Measurements from ENCODE around the gene TBC1D22A.
A peak's percentile ranks its signal among the peaks of the same experiment; 100 is the strongest.
"Not testable (repeated sequence)": the region's sequence is repeated elsewhere in the genome, so short reads cannot be mapped to it uniquely, and the experiment has no call there.

Gene TBC1D22A

DNA sequence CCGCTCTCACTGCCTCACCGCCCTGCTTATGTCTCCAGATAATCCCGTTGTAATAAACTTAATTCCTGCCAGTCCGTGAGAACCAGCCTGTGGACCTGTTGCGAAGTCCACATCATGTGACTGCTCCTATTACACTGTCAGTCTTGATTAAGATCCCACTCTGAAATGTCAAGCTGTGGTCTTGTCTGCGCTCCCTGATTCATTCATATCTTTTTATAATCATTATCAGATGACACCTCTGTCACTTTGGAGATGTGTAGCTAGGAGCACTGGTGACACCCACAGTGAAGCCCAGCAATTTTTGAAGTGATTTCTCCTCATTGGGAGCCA is 377.3 kb downstream of the TBC1D22A start:
- DNase-seq (ENCODE audit: low read depth): no peak

DNA sequence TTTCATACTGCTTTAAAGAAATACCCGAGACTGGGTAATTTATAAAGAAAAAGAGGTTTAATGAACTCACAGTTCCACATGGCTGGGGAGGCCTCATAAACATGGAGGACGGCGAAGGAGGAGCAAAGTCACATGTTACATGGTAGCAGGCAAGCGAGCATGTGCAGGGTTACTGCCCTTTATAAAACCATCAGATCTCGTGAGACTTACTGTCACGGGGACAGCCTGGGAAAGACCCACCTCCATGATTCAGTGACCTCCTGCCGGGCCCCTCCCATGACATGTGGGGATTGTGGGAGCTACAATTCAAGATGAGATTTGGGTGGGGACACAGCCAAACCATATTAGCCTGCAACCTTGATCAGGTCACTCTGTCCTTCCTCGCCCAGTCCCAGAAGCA is 378.5 kb downstream of the TBC1D22A start:
- not testable (repeated sequence) for DNase-seq (ENCODE audit: low read depth)

DNA sequence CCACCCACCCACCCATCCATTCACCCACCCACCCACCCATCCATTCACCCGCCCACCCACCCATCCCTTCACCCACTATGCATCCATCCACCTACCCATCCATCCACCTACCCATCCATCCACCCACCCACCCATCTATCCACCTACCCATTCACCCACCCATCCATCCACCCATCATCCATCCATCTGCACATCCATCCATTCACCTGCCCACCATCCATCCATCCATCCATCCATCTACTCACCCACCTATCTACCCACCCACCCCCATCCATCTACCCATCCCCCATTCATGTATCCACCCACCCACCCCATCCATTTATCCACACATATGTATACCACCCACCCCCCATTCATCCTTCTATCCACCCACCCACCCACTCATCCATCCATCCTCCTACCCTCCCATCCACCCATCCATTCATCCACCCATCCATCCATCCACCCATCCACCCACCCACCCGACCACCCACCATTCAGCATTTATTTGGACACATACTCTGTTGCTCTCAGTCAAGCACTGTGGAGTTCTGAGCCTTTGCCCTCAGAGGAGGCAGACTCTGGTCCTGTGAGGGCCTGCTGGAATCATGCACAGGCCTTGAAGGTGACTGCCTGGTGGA is 380.1 kb downstream of the TBC1D22A start:
- DNase-seq (ENCODE audit: low read depth): no peak

DNA sequence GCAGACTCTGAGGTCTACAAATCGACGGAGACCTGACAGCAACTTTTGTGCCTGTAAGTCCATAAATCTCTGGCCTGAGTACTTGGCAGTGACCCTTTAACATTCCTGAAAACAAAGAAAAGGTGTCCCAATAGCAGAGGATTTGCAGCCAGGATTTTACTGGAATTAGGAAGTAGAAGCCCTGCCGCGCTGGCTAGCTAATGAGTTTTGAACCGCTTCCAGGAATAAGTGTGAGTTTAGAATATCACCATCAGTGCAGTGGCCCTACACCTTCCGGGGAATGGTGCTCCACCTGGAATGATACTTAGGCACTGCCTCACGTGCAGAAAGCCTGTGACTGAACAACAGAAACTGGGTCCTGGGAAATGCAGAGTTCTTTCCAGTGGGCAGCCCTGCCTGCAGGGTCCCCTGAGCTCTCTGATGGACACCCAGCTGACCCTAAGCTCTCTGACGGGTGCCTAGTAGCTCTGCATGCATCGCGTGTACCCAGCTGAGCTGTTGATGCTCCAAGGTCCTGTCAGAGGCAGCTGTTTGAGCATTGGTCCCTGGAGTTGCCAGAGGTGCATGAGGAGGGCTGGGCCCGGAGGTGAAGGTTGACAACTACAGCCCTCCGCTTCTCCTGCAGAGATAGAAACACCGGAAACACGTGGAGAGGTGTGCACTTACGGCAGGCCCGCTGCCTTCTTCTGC is 380.9 kb downstream of the TBC1D22A start:
- DNase-seq (ENCODE audit: low read depth): no peak

DNA sequence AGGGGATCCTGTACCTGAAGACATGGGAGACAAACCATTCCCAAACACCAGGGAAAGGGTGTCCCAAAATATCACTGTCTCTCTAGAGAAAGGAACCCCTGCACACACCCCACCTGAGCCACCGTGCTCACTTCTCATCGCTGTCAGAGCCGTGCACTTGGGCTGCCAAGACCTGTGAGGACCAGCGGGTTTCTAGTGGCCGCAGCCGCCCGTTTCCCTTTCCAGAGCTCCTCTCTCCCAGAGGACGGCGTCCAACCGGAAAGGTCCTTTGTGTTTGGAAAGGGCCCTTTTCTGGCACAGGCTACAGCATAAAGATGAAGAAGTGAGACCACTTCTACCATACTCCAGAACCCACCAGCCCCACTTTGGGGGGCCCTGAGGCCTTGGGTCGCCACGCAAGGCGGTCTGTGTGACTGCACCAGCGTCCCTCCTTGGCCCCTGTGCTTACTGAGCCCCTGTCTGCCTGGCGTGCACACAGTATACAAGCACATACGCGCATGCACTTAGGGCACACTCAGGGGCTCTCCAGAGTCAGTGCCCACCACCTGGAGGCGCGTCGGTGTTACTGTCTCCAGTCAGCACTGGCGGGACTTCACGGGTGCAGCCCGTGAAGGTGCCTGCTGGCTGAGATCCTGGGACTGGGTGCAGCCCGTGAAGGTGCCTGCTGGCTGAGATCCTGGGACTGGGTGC is 381.8 kb downstream of the TBC1D22A start:
- no peak for DNase-seq (ENCODE audit: low read depth)

DNA sequence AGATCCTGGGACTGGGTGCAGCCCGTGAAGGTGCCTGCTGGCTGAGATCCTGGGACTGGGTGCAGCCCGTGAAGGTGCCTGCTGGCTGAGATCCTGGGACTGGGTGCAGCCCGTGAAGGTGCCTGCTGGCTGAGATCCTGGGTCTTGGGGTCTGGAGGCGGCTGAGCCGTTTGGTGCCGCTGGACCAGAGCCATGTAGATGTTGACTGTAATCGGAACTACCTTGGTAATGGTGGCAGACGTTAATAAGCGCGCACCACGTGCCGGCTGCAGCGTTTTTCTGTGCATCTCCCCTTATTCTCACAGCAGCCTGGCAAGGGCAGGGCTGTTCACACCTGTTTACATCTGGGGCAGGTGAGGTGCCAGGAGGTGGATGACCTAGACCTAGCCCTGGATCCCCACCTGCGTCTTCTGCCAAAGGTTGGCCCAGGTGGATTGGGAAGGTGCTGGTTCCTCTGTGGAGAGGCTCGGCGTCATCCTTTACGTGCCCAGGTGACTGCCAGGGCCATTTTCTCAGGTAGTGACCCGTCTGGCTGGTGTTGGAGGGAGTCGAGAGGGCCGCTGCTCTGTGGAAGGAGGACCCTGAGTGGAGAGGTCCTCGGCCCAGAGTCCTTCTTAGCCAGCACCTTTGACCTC is 382.5 kb downstream of the TBC1D22A start:
- DNase-seq (ENCODE audit: low read depth): no peak

DNA sequence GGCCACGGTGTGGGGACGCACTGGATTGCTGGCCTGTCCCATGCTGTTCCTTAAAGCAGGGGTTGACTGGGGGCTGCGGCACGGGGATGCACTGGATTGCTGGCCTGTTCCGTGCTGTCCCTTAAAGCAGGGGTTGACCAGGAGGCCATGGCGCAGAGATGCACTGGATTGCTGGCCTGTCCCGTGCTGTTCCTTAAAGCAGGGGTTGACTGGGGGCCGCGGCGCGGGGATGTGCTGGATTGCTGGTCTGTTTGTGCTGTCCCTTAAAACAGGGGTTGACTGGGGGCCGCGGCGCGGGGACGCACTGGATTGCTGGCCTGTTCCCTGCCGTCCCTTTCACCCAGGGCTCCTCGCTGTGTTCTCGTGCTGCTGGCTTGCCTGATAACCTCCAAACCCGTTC is 383.4 kb downstream of the TBC1D22A start:
- no peak for DNase-seq (ENCODE audit: low read depth)

DNA sequence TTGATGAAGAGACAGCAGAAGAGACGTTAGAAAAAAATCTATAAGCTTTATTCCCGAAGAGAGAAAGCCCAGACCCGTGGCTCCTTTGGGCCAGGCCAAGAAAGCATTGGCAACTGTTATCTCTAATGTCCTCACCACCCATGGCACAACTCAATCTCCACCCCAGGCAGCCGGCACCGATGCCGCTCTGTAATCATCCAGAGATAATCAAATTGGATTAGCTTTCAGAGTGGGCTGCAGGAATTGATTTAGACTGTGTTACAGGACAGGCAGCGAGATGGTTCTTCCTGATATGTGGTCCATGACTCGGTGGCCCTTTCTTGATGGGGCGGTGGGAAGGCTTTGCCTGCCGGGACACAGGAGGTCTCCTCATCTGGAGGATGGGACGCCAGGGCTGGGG is 383.9 kb downstream of the TBC1D22A start:
- no peak for DNase-seq (ENCODE audit: low read depth)

DNA sequence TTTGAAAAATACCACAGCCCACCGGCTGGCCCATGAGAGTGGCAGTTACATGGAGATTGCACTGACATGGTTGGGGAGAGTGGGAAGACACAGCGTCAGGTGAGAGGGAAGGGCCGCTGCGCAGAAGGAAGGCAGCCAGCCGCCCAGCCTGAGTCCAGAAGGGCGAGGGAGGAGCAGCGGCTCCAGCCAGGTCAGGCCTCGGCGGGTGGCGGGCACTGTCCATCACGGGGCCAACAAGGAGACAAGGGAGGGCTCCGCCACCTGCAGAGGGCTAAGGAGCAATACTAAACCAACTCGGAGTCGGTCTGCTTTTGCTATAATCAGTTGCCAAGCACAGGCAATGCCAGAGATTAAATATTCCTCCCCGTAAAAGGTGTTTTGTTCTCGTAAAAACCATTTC is 384.5 kb downstream of the TBC1D22A start:
- DNase-seq (ENCODE audit: low read depth): no peak

DNA sequence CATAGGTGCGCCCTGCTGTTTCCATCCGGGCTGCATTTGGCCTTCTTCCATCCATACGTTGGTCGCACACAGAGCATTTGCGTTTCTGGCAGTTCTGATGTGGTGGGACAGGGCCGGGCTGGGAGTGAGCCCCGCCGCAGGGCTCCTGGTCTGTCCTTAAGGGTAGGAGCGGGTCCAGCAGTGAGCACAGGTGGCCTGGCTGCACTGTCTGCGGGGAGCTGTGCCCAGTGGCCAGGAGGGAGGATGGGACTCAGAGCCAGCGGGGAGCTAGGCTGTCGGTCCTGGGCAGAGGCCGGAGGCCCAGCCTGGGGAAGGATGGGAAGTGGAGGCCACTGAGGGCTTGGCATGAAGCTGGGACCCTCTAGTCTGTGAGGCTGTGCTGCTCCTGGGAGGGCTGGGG is 385.1 kb downstream of the TBC1D22A start:
- no peak for DNase-seq (ENCODE audit: low read depth)

DNA sequence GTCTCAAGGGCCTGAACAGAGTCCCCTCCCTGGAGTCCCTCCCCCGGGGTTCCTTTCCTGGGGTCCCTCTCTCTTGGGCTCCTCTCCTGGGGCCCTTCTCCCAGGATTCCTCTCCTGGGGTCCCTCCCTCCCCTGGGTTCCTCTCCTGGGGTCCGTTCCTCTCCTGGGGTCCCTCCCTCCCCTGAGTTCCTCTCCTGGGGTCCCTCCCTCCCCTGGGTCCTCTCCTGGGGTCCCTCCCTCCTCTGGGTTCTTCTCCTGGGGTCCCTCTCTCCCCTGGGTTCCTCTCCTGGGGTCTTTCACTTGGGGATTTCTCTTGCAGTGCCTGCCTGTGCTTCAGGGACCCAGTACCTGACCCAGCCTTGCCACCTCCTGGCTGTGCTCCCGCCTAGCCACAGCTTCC is 386.1 kb downstream of the TBC1D22A start:
- no peak for DNase-seq (ENCODE audit: low read depth)

DNA sequence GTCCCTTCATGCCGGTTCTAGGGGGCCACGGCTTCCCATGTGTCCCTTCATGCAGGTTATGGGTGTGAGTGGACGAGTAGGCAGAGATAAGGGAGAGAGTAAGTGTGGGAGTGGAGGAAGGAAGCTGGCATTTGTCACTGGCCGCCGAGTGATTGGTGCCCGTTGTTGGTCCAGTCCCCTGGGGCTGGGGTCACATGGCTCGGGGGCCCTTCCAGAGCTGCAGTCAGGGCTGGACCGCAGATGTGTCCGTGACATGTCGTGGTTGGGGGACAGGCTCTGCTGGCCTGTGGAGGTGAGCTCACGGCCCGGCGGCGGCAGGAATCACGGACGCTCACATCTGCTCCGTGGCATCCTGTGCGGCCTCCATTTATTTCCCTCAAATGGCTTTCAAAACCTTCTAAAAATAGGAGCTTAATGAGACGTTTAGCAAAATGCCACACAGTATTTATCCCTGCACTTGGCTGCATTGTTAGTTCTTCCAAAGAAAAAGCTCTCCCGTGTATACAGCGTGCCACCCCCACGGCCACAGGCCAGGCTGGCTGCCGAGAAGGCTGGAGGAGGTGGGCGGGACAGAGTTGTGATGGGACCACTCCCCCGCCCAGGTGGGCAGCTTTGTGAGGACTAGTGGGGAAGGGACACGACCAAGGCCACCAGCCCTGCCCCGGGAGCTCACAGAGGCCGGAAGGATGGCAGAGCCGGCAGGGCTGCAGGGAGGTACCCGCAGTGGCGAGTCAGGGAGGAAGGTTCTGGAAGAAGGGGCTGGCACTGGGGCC is 386.7 kb downstream of the TBC1D22A start:
- DNase-seq (ENCODE audit: low read depth): no peak

DNA sequence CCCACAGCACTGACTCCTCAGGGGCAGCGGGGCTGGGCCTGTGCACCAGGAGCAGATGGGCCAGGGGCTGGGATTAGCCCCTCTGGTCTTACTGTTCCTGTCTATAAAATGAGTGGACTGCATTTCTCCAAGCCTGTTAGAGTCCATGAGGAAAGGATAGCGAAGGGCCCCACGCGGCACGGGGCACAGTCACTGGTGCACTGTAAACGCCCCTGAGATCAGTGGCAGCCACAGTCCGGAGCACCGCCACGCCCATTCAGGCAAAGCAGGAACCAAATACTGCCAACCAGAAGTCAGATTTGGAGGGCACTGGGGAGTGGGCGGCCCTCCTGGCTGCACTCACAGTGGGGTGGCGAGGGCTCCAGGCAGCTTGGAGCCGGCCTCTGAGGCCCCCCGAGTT is 387.5 kb downstream of the TBC1D22A start:
- DNase-seq (ENCODE audit: low read depth): no peak

DNA sequence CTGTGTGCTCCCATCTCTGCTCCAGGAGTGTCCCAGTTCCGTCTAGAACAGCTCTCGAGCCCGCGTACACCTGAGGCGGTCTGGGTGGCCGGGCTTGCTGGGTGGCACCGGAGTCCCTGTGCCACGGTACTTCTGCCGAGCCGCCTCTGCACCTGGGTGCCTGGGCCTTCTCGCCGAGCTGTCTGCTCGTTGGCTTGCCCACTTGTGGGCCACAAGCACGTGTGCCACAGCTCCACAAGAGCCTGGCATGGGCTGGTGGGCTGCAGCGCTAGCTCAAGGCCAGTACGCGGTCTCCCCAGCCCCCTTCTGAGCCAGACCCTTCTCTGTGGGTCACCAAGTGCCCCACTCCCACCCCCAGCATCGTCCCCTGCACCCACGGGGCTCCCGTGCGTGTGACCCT is 388.0 kb downstream of the TBC1D22A start:
- DNase-seq (ENCODE audit: low read depth): no peak

DNA sequence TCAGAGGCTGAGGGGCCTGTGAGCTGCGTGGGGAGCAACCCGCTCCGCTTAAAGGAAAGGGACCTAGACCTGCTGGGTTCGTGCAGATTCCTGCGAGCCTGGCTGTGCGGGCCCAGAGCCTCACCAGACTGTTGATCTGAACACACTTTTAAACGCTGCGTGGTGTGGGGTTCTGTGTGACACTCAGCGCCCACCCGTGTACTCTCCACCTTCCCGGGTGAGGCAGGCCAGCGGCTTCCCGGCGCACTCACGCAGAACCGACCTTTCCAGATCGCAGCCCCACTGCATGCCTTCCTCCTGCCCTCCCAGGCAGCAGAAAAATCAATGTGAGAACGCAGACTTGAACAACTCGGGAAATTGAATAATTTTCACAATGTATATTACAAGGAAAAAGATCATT is 388.6 kb downstream of the TBC1D22A start:
- no peak for DNase-seq (ENCODE audit: low read depth)

DNA sequence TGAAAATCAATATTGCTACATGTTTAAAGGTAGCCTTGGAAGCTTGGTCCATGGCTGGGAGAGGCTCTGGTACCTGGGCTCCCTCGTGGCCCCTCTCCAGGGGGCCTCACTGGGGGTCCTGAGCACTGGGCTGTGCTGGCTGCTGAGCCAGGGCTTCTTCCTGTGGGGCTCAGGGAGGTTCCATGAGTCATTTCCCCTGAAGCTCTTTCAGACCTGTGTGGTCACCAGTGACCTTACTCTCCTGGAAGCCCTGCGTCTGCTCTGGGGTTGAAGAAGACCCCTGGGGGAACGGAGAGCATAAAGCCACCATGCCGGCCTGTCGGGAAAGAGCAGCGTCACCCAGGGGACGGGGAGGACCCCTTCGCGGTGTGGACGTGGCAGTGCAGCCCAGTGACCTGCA is 389.0 kb downstream of the TBC1D22A start:
- DNase-seq (ENCODE audit: low read depth): peak; percentile 83

DNA sequence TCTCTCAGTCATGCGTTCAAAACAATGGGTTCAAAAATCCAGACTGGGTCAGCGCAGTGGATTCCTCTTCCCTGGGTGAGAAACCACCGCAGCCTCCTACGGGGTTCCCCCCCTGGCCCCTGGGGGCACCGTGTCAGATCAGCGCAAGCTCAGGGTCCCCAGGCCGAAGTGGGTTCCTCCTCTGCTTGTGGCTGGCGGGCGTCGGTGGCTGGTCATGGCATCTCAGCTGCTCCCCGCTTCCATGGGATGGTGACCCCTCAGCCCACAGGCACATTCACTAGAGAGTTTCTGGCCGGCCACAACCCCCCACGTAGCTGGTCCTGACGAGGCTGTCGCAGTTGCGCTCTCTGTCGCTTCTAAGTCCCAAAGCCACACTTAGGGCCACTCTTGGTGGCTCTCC is 389.8 kb downstream of the TBC1D22A start:
- DNase-seq (ENCODE audit: low read depth): no peak

DNA sequence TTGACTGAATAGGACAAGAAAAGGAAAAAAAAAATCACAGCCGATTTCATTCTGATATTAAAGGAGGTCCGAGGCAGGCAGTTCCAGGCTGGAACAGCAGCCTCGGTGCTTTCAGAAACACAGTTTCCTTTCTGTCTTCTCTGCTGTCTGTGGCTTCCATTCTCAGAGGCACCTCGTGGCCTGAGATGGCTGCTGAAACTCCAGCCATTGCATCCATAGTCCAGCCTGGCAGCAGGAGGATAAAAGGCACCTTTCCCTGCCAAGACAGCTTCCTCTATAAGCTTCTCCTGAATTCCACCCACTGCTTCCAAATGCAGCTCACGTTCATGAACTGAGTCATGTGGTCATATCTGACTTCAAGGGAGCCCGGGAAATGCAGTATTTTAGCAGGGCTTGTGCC is 390.5 kb downstream of the TBC1D22A start:
- peak; percentile 36 for DNase-seq (ENCODE audit: low read depth)

DNA sequence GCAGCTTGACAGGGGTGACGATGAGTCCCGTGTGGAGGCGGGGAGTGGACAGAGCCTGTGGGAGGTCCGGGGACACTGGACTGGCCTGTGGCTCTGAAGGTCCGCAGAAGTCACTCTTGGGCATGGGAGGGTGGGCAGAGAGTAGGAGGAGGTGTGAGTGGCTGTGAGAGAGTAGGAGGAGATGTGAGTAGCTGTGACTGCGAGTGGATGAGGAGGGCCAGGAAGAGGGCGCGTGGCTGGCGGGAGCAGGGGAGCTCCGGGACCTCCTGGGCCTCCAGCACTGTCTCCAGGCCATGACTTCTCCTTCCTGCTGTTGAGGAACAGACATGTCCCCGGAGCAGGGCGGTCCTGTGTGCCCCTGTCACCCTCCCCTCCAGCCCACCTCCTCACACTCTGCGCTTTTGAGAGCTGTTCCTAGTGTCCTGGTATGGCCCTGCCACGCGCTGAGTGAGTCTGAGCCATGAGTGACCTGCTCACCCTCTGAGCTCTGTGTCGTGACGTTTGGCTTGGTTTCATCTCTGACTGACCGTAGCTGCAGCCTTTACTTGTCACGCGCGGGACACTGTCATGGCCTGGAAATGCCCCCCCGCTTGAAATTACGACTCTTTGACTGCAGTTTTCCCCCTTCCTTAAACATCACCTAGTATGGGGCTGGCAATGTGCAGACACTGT is 391.5 kb downstream of the TBC1D22A start:
- DNase-seq (ENCODE audit: low read depth): no peak

DNA sequence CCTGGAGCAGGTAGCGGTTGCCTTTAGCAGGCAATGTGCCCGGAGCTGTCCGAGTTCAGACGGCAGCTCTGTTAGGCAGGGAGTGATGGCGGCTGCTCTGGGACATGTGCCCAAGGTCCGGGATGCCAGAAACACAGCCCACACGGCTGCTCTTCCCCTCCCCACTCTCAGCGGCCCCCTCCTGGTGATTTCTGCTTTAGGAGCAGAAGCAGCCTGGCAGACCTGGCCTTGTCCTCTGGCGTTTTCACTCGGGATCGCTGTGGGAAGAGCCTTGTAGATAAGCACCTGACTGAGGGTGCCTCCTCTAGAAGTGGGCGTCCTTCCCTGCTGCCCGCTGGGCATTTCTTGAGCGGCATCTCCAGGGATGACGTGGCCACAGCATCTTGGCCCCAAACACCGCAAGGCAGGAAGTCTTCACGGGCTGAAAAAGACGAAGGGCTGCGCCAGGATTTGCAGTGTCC is 392.2 kb downstream of the TBC1D22A start:
- peak; percentile 73 for DNase-seq (ENCODE audit: low read depth)

DNA sequence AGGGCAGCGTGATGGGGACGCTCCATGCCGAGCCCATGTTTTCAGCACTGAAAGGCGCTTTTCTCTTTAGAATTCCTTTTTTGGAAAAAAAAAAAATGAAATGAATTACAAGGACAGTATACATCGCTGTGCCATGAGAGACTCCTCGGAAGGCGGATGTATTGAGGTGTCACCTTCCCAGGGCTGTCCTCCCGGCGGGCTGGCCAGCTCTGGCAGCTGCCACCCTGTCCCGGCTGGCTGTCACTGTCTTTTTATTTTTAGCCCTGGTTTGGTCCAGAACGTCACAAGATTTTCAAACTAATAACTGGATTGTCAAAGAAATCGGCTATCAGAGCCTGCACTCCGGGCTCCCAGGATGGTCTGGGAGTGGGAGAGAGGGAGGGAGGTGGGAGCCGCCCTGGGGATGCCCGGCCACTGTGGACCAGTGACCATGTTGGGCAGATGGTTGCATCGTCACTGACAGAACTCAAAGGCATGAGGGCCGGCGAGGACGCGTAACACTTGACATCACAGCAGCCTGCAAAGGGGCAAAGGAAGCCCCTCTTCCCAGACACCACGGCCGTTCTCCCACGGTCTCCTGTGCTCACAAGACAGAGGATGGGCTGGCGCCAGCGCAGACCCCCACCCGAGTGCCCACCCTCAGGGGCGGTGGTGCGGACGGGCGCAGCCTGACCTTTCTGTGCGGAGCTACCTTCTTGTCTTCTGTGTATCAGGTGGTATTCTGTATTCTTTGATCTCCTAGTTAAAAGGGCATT is 392.9 kb downstream of the TBC1D22A start:
- no peak for DNase-seq (ENCODE audit: low read depth)

Measured in ELR (cell line).